ENCODE data around the gene ESX1.

- TF ChIP-seq, protein P1, sequence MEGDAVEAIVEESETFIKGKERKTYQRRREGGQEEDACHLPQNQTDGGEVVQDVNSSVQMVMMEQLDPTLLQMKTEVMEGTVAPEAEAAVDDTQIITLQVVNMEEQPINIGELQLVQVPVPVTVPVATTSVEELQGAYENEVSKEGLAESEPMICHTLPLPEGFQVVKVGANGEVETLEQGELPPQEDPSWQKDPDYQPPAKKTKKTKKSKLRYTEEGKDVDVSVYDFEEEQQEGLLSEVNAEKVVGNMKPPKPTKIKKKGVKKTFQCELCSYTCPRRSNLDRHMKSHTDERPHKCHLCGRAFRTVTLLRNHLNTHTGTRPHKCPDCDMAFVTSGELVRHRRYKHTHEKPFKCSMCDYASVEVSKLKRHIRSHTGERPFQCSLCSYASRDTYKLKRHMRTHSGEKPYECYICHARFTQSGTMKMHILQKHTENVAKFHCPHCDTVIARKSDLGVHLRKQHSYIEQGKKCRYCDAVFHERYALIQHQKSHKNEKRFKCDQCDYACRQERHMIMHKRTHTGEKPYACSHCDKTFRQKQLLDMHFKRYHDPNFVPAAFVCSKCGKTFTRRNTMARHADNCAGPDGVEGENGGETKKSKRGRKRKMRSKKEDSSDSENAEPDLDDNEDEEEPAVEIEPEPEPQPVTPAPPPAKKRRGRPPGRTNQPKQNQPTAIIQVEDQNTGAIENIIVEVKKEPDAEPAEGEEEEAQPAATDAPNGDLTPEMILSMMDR (IDR thresholded peaks at IDR 0.05; ENCODE audit: low read depth, low read length) = no peak
- TF ChIP-seq MAX (IDR thresholded peaks at IDR 0.05; ENCODE audit: low read depth, low read length) = no peak
- TF ChIP-seq POLR2A (IDR thresholded peaks at IDR 0.05; ENCODE audit: extremely low read depth, insufficient read length) = no peak
Observed at GRCh38 chrX:104250470-104250869, 4.3 kb downstream of the ESX1 start.
